Measurements from ENCODE around the gene OR52M1.

The OR52M1 gene

GRCh38 chr11:4496557-4497248 is 48.3 kb upstream of the OR52M1 start:
- no peak overlapping the region for H3K4me2 ChIP-seq (ENCODE audit: insufficient read depth, low read length)
- TF ChIP-seq CTCF (IDR thresholded peaks at IDR 0.05; ENCODE audit: borderline replicate concordance, extremely low read depth, low read length, poor library complexity, severe bottlenecking) (no peak), EZH2 (IDR thresholded peaks at IDR 0.05; ENCODE audit: borderline replicate concordance, low read depth, low read length, severe bottlenecking) (no peak)
- H3K27me3 ChIP-seq (ENCODE audit: insufficient read depth, low read length, poor library complexity): peaks cover 12% of the 10 kb centered on the region
- H3K4me3 ChIP-seq (ENCODE audit: low read depth in 1 of 2, low read length in 2 of 2): no peak overlapping the region
- H3K27ac ChIP-seq (ENCODE audit: low read length): no peak overlapping the region
- ATAC-seq (ENCODE audit: insufficient read depth, low read depth) (no peak), DNase-seq (no peak)
- H3K79me2 ChIP-seq (ENCODE audit: insufficient read depth, low read length): no peaks in the 10 kb centered on the region
- H3K9ac ChIP-seq (ENCODE audit: low read depth, low read length): no peak overlapping the region
- no peaks in the 10 kb centered on the region for H3K4me1 ChIP-seq (ENCODE audit: insufficient read depth, low read length)
- H3K9me3 ChIP-seq (ENCODE audit: insufficient read depth, low read length, severe bottlenecking): no peaks in the 10 kb centered on the region
- H2AFZ ChIP-seq (ENCODE audit: low read depth, low read length): no peak overlapping the region
- no peaks in the 10 kb centered on the region for H4K20me1 ChIP-seq (ENCODE audit: insufficient read depth, low read length)
- no peaks in the 10 kb centered on the region for H3K36me3 ChIP-seq (ENCODE audit: insufficient read depth, low read length)

GRCh38 chr11:4508886-4509285 is 36.1 kb upstream of the OR52M1 start:
- H3K9ac ChIP-seq (ENCODE audit: low read depth, low read length): no peak overlapping the region
- H3K4me2 ChIP-seq (ENCODE audit: insufficient read depth, low read length): no peak overlapping the region
- ATAC-seq (ENCODE audit: insufficient read depth, low read depth): no peak
- TF ChIP-seq CTCF (IDR thresholded peaks at IDR 0.05; ENCODE audit: borderline replicate concordance, extremely low read depth, low read length, poor library complexity, severe bottlenecking) (no peak), EZH2 (IDR thresholded peaks at IDR 0.05; ENCODE audit: borderline replicate concordance, low read depth, low read length, severe bottlenecking) (no peak)
- H3K36me3 ChIP-seq (ENCODE audit: insufficient read depth, low read length): no peaks in the 10 kb centered on the region
- H3K9me3 ChIP-seq (ENCODE audit: insufficient read depth, low read length, severe bottlenecking): no peaks in the 10 kb centered on the region
- no peaks in the 10 kb centered on the region for H3K4me1 ChIP-seq (ENCODE audit: insufficient read depth, low read length)
- no peak for DNase-seq
- H3K79me2 ChIP-seq (ENCODE audit: insufficient read depth, low read length): no peaks in the 10 kb centered on the region
- no peak overlapping the region for H3K27ac ChIP-seq (ENCODE audit: low read length)
- no peak overlapping the region for H3K4me3 ChIP-seq (ENCODE audit: low read depth in 1 of 2, low read length in 2 of 2)
- no peaks in the 10 kb centered on the region for H4K20me1 ChIP-seq (ENCODE audit: insufficient read depth, low read length)
- peaks cover 10% of the 10 kb centered on the region for H3K27me3 ChIP-seq (ENCODE audit: insufficient read depth, low read length, poor library complexity)
- no peak overlapping the region for H2AFZ ChIP-seq (ENCODE audit: low read depth, low read length)

- Histone ChIP-seq H3K4me3 (ENCODE audit: low read depth in 1 of 2, low read length in 2 of 2) (no peak overlapping the region), H3K27me3 (ENCODE audit: insufficient read depth, low read length, poor library complexity) (peaks cover 10% of the 10 kb centered on the region), H3K36me3 (ENCODE audit: insufficient read depth, low read length) (no peaks in the 10 kb centered on the region), H3K4me2 (ENCODE audit: insufficient read depth, low read length) (no peak overlapping the region), H3K4me1 (ENCODE audit: insufficient read depth, low read length) (no peaks in the 10 kb centered on the region), H3K27ac (ENCODE audit: low read length) (no peak overlapping the region), H2AFZ (ENCODE audit: low read depth, low read length) (no peak overlapping the region), H4K20me1 (ENCODE audit: insufficient read depth, low read length) (no peaks in the 10 kb centered on the region), H3K9ac (ENCODE audit: low read depth, low read length) (no peak overlapping the region), H3K9me3 (ENCODE audit: insufficient read depth, low read length, severe bottlenecking) (no peaks in the 10 kb centered on the region), H3K79me2 (ENCODE audit: insufficient read depth, low read length) (no peaks in the 10 kb centered on the region)
- TF ChIP-seq EZH2 (IDR thresholded peaks at IDR 0.05; ENCODE audit: borderline replicate concordance, low read depth, low read length, severe bottlenecking) (no peak), CTCF (IDR thresholded peaks at IDR 0.05; ENCODE audit: borderline replicate concordance, extremely low read depth, low read length, poor library complexity, severe bottlenecking) (no peak)
- ATAC-seq (ENCODE audit: insufficient read depth, low read depth): no peak
- no peak for DNase-seq
Measured at GRCh38 chr11:4511282-4512245, 33.4 kb upstream of the OR52M1 start.

All from DND-41 (cell line).